SW 1271 (cell line): ENCODE data around the gene MACROD2.
"Not testable (repeated sequence)": the region's sequence is repeated elsewhere in the genome, so short reads cannot be mapped to it uniquely, and the experiment has no call there.

Source experiments
- DNase-seq, 2 experiments: peaks; one replicate each; lab custom pipeline; 2025; lab: John Stamatoyannopoulos, UW

The MACROD2 gene

GRCh38 chr20:15346657-15347280 is 1351.5 kb downstream of the MACROD2 start:
- no peak for DNase-seq

GRCh38 chr20:15359056-15359455 is 1363.7 kb downstream of the MACROD2 start:
- no peak for DNase-seq

- no peak for DNase-seq
These were observed 1367.5 kb downstream of the MACROD2 start for GRCh38 chr20:15362849-15363248.

GRCh38 chr20:15364781-15365180 is 1369.5 kb downstream of the MACROD2 start:
- no peak for DNase-seq

GRCh38 chr20:15370370-15370769 is 1375.1 kb downstream of the MACROD2 start:
- no peak for DNase-seq

GRCh38 chr20:15374682-15375081 is 1379.4 kb downstream of the MACROD2 start:
- no peak for DNase-seq

- DNase-seq: no peak
These were observed 1380.5 kb downstream of the MACROD2 start for GRCh38 chr20:15375836-15376235.

- not testable (repeated sequence) for DNase-seq
These were observed 1382.3 kb downstream of the MACROD2 start for GRCh38 chr20:15377603-15378002.

- no peak for DNase-seq
These were observed 1382.8 kb downstream of the MACROD2 start for GRCh38 chr20:15378151-15378550.

- no peak for DNase-seq
These were observed 1384.5 kb downstream of the MACROD2 start for GRCh38 chr20:15379681-15380296.

GRCh38 chr20:15380770-15381169 is 1385.5 kb downstream of the MACROD2 start:
- no peak for DNase-seq

- DNase-seq: no peak
These were observed 1391.9 kb downstream of the MACROD2 start for GRCh38 chr20:15387228-15387627.

- DNase-seq: no peak
These were observed 1400.1 kb downstream of the MACROD2 start for GRCh38 chr20:15395457-15395856.

- no peak for DNase-seq
These were observed 1400.7 kb downstream of the MACROD2 start for GRCh38 chr20:15396026-15396425.

- no peak for DNase-seq
These were observed 1401.6 kb downstream of the MACROD2 start for GRCh38 chr20:15396900-15397299.

GRCh38 chr20:15399781-15400180 is 1404.5 kb downstream of the MACROD2 start:
- DNase-seq: no peak

- no peak for DNase-seq
These were observed 1410.8 kb downstream of the MACROD2 start for GRCh38 chr20:15406072-15406471.

- DNase-seq: no peak
These were observed 1416.5 kb downstream of the MACROD2 start for GRCh38 chr20:15411781-15412180.

- no peak for DNase-seq
These were observed 1420.6 kb downstream of the MACROD2 start for GRCh38 chr20:15415908-15416307.

- no peak for DNase-seq
These were observed 1424.5 kb downstream of the MACROD2 start for GRCh38 chr20:15419856-15420255.

GRCh38 chr20:15422966-15423365 is 1427.7 kb downstream of the MACROD2 start:
- no peak for DNase-seq

GRCh38 chr20:15439551-15439950 is 1444.2 kb downstream of the MACROD2 start:
- DNase-seq: no peak

- no peak for DNase-seq
These were observed 1444.9 kb downstream of the MACROD2 start for GRCh38 chr20:15440049-15440820.
